Spinal cord (tissue), 10 donors: Measurements from ENCODE around the gene PPP1CB. TPM values are rescaled to one million over a fixed set of nuclear protein-coding genes. Genes with fewer than 3 reads are reported as not detected.

Experiments
- DNase-seq, 6 donors: peaks; one replicate each; pipeline versions ENCODE4 v3.0.0 to v3.0.0-alpha.2; 2013 to 2015; ENCODE audit warnings: low spot score in 6 of 6, low read depth in 4 of 6
- H3K27ac ChIP-seq: one replicate; pipeline ENCODE4 v1.5.1; 2013; ENCODE audit warnings: low read depth, low read length, control low read depth
- H3K27me3 ChIP-seq: one replicate; pipeline ENCODE4 v1.6.1; 2013; ENCODE audit warnings: low read length; ENCODE audit not compliant: control insufficient read depth, insufficient read depth
- H3K36me3 ChIP-seq: one replicate; pipeline ENCODE4 v1.6.1; 2013; ENCODE audit warnings: low read length; ENCODE audit not compliant: control insufficient read depth, insufficient read depth
- H3K4me1 ChIP-seq: one replicate; pipeline ENCODE4 v1.6.1; 2013; ENCODE audit warnings: low read length; ENCODE audit not compliant: control insufficient read depth, insufficient read depth
- H3K4me3 ChIP-seq: one replicate; pipeline ENCODE4 v1.5.1; 2013; ENCODE audit warnings: low read depth, low read length, control low read depth
- H3K9me3 ChIP-seq: one replicate; pipeline ENCODE4 v1.6.1; 2013; ENCODE audit warnings: low read length; ENCODE audit not compliant: control insufficient read depth, insufficient read depth
- WGBS: methylation state at CpG from one replicate; pipeline ENCODE4 v1.1.5; 2013; ENCODE audit warnings: missing lambda C conversion rate; ENCODE audit not compliant: insufficient coverage; 5-methylcytosine and 5-hydroxymethylcytosine counted together
- polyA plus RNA-seq, 2 donors: library from polyadenylated mRNA; unstranded; fragments of 120-200 nt; gene quantifications; one replicate each; pipeline ENCODE4 v1.2.1, GENCODE V29; 2013; ENCODE audit not compliant: insufficient read length in 2 of 2
- total RNA-seq, 2 donors: library from RNA; depleted of rRNA in 1 of 2; stranded (reverse); fragments of 120-200 nt in 1 of 2; fragments of >200 nt in 1 of 2; gene quantifications; one replicate each; pipeline versions ENCODE4 v1.2.3 to v1.2.4, GENCODE V29; 2013 to 2014
- donor health status: healthy.

Gene PPP1CB
- total and polyA plus RNA-seq, 4 donors: 149 to 324 (median 178) TPM

DNA sequence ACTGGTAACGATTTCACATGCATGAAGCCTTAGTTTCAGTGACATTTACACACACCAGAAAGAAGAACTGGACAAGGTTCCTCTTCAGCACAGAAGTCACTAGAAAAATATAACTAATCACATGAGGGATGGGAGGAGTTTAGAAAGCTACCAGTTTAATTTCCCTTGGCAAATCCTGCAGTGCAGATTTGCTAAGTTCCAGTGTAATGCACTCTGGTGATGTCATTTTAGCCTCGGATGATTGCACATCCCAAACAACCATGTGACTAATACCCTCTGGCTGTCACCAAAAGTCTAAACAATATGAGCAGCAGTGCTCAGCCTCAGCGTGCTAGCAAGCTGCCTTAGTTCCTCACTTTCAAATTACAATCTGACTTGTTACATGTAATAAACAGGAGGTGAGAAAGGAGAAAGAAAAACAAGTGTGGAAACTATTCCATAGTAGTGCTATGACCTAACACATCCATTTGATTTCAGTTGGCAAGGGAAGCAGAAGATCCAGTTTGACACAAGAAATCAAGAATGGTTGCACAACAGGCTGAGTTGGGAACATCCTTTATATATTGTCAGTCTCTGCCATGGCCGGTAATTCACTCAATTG is 35.3 kb upstream of the PPP1CB start:
- Histone ChIP-seq H3K4me3 (no peak overlapping the region), H3K36me3 (no peaks in the 10 kb centered on the region), H3K4me1 (peaks cover 2% of the 10 kb centered on the region), H3K9me3 (no peaks in the 10 kb centered on the region), H3K27me3 (no peaks in the 10 kb centered on the region), H3K27ac (peak overlapping the region; percentile 1)
- DNase-seq: peak in 2 of 6 donors; percentile 65 to 72
- no CpG with 5 or more reads among the region's 4 CpGs for WGBS

DNA sequence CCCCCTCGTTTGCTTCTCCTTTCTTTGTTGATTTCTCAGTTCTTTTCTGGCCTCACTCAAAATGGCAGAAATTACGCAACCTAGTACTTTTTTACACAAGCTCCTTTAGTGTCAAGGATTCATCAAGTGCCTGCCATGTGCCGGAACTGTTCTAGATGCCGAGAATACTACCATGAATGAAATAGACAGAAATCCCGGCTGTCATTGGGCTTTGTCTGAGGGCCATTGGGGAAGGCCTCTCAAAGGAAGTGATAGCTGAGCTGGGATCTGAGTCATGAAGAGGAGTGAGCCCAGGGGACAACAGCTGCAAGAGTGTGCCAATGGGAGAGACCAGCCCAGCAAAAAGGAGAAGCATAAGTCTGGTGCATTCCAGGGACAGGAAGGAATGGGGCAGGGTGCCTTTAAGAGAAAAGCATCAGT is 34.3 kb upstream of the PPP1CB start:
- Histone ChIP-seq H3K4me3 (no peak overlapping the region), H3K36me3 (no peaks in the 10 kb centered on the region), H3K27me3 (no peaks in the 10 kb centered on the region), H3K4me1 (peaks cover 2% of the 10 kb centered on the region), H3K27ac (no peak overlapping the region), H3K9me3 (no peaks in the 10 kb centered on the region)
- WGBS: 61% methylated on average over 4 of the region's 5 CpGs
- DNase-seq: peak in 2 of 6 donors; percentile 38 to 63

DNA sequence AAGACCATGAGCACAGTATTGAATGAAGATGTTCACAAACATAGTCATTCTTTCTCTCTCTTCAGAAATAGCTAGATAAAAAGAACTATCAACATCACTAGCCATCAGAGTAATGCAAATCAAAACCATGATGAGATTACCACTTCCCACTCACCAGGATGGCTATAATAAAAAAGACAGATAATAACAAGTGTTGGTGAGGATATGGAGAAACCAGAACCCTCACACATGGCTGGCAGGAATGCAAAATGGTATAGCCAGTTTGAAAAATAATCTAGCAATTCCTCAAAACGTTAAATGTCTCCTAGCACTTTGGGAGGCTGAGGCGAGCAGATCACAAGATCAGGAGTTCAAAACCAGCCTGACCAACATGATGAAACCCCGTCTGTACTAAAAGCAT is 31.3 kb upstream of the PPP1CB start:
- DNase-seq: no peak
- Histone ChIP-seq H3K9me3 (no peaks in the 10 kb centered on the region), H3K36me3 (no peaks in the 10 kb centered on the region), H3K4me1 (peaks cover 7% of the 10 kb centered on the region), H3K4me3 (no peak overlapping the region), H3K27ac (no peak overlapping the region), H3K27me3 (no peaks in the 10 kb centered on the region)
- WGBS: 91% methylated on average over 3 of the region's 3 CpGs

DNA sequence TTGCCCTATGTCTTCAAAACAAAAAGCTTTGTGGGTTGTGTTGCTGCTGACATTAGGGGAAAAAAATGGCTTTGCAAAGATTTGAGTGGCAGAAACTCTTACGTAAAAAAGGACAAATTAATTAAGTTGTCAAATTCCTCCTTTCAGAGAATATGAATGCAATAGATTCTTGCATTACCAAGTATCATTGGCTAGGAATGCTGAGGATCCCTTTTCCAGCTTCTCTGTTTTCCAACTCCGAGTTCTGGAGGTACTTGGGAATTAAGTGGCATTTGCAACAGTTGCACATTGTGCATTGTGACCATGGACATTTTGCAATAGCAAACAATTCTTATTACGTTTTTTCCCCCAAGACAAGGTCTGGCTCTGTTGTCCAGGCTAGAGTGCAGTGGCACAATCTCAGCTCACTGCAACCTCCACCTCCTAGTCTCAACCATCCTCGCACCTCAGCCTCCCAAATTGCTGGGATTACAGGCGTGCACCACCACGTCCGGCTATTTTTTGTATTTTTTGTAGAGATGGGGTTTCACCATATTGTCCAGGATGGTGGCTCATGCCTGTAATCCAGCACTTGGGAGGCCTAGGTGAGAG is 29.9 kb upstream of the PPP1CB start:
- DNase-seq: no peak
- Histone ChIP-seq H3K27me3 (no peaks in the 10 kb centered on the region), H3K9me3 (no peaks in the 10 kb centered on the region), H3K27ac (no peak overlapping the region), H3K4me3 (no peak overlapping the region), H3K36me3 (no peaks in the 10 kb centered on the region), H3K4me1 (peaks cover 7% of the 10 kb centered on the region)
- 97% methylated on average over 3 of the region's 7 CpGs for WGBS

DNA sequence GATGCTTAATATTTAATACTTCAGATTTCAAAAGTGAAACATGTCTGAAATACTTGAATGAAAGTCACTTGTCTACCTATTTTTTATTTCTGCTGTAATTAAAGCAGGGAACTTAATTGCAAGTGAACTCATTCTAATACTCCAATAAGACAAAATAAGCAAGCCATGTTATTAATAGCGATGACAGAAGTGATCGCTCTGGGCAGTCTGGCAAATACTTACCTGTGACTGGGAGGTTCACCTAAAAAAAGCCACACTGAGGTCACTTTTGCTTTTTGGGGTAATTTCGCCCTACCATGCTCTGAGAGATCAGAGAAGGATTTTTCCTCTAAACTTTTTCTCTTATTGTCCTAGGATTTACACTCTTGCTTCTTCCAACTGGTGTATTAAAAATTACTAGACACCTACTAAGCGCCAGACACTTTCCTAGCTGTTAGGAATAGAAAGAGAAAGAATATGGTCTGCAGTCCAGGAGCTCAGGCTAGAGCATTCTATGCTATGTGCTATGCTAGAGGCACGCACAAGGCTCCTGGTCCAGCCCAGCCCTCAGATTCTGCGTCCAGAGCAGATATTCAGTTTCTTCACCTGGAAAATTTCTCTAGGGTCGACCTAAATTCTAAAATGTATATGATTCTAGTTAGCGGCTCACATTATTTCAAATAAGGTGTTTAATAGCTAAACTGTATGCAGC is 26.5 kb upstream of the PPP1CB start:
- H3K4me1 ChIP-seq: peaks cover 5% of the 10 kb centered on the region
- DNase-seq: no peak
- H3K9me3 ChIP-seq: no peaks in the 10 kb centered on the region
- 100% methylated on average over 2 of the region's 8 CpGs for WGBS
- H3K36me3 ChIP-seq: no peaks in the 10 kb centered on the region
- H3K4me3 ChIP-seq: no peak overlapping the region
- no peak overlapping the region for H3K27ac ChIP-seq
- no peaks in the 10 kb centered on the region for H3K27me3 ChIP-seq

GRCh38 chr2:28726177-28726576 is 25.5 kb upstream of the PPP1CB start:
- Histone ChIP-seq H3K9me3 (no peaks in the 10 kb centered on the region), H3K4me1 (peaks cover 5% of the 10 kb centered on the region), H3K4me3 (no peak overlapping the region), H3K27ac (no peak overlapping the region), H3K27me3 (no peaks in the 10 kb centered on the region), H3K36me3 (no peaks in the 10 kb centered on the region)
- DNase-seq: no peak
- 95% methylated on average over 4 of the region's 4 CpGs for WGBS

DNA sequence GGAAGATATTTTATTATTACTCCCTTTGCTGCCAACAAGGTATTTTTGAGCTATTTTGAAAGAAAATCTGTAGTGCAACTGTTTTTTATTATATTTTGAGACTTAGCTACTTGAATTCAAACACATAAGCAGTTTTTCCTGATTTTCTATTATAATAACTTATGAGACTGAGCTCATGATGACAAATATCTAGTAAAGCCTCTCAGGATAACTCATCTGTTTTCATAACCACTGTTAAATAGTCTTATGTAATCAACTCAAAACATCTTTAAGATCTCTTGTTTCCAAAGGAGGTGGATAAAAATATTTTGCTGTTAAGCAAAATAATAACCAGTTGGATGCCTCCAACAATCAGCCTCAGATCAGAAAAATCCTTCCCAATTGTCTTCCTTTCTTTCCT is 21.9 kb upstream of the PPP1CB start:
- Histone ChIP-seq H3K27me3 (no peaks in the 10 kb centered on the region), H3K9me3 (no peaks in the 10 kb centered on the region), H3K4me1 (no peaks in the 10 kb centered on the region), H3K27ac (no peak overlapping the region), H3K36me3 (no peaks in the 10 kb centered on the region), H3K4me3 (no peak overlapping the region)
- DNase-seq: no peak

- DNase-seq: no peak
- Histone ChIP-seq H3K27ac (no peak overlapping the region), H3K36me3 (no peaks in the 10 kb centered on the region), H3K4me3 (no peak overlapping the region), H3K27me3 (no peaks in the 10 kb centered on the region), H3K9me3 (no peaks in the 10 kb centered on the region), H3K4me1 (no peaks in the 10 kb centered on the region)
- WGBS: 97% methylated on average over 3 of the region's 5 CpGs
Measured at GRCh38 chr2:28730641-28731146, 20.9 kb upstream of the PPP1CB start.

DNA sequence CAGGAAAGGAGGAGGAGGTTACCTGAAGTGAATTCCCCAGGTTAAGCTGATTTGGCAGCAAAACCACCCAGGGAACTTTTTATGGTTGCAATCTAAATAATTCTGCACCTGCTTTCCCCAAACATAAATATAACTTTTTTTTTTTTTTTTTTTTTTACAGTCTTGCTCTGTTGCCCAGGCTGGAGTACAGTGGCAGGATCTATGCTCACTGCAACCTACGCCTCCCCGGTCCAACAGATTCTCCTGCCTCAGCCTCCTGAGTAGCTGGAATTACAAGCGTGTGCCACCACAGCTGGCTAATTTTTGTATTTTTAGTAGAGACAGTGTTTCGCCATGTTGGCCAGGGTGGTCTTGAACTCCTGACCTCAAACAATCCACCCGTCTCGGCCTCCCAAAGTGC is 16.1 kb upstream of the PPP1CB start:
- H3K27ac ChIP-seq: no peak overlapping the region
- no CpG with 5 or more reads among the region's 6 CpGs for WGBS
- H3K4me3 ChIP-seq: no peak overlapping the region
- no peak for DNase-seq
- no peaks in the 10 kb centered on the region for H3K27me3 ChIP-seq
- H3K4me1 ChIP-seq: no peaks in the 10 kb centered on the region
- H3K36me3 ChIP-seq: no peaks in the 10 kb centered on the region
- H3K9me3 ChIP-seq: peaks cover 3% of the 10 kb centered on the region

- Histone ChIP-seq H3K36me3 (no peaks in the 10 kb centered on the region), H3K4me3 (no peak overlapping the region), H3K27me3 (no peaks in the 10 kb centered on the region), H3K27ac (no peak overlapping the region), H3K9me3 (peaks cover 3% of the 10 kb centered on the region), H3K4me1 (no peaks in the 10 kb centered on the region)
- WGBS: 52% methylated on average over 2 of the region's 3 CpGs
- peak in 5 of 6 donors; percentile 40 to 91 (median 74) for DNase-seq
Measured at GRCh38 chr2:28736034-28736433, 15.6 kb upstream of the PPP1CB start.
